Activated CD8-positive, alpha-beta memory T cell treated with anti-CD3 and anti-CD28 coated beads, Interleukin-2, amount 10 ng/mL, durations not matched to agents 7 days and 5 days (primary cell): ENCODE data around the gene SAMD7. TPM values are rescaled to one million over a fixed set of nuclear protein-coding genes. Genes with fewer than 3 reads are reported as not detected.
A peak's percentile ranks its signal among the peaks of the same experiment; 100 is the strongest.

Experiments used
- ATAC-seq: fragments of 150-1000 bp; cut with Tn5 transposase; one replicate; pipeline ENCODE4 v1.10.0; 2021; ENCODE audit warnings: moderate library complexity
- CTCF ChIA-PET: fragments of 350-600 bp; sonication (Branson Sonifier 250); formaldehyde crosslinking; loops from one replicate; lab custom pipeline; 2021; ENCODE audit warnings: antibody characterized with exemption; lab: Charles Lee
- DNase-seq: peaks from one replicate; pipeline ENCODE4 v3.0.0-alpha.2; 2020
- H3K27ac Mint-ChIP-seq: one replicate; pipeline ENCODE4 v1.8.0; 2021; ENCODE audit warnings: mild to moderate bottlenecking, mixed read lengths
- H3K27me3 Mint-ChIP-seq: one replicate; pipeline ENCODE4 v1.8.0; 2021; ENCODE audit warnings: mixed read lengths
- H3K36me3 Mint-ChIP-seq: one replicate; pipeline ENCODE4 v1.8.0; 2021; ENCODE audit warnings: mild to moderate bottlenecking, mixed read lengths
- H3K4me1 Mint-ChIP-seq: one replicate; pipeline ENCODE4 v1.8.0; 2021; ENCODE audit warnings: mixed read lengths
- H3K4me3 Mint-ChIP-seq: one replicate; pipeline ENCODE4 v1.8.0; 2021; ENCODE audit warnings: mild to moderate bottlenecking, moderate library complexity, mixed read lengths
- H3K9me3 Mint-ChIP-seq: one replicate; pipeline ENCODE4 v1.8.0; 2022; ENCODE audit warnings: low read depth, mixed read lengths
- total RNA-seq, 2 experiments: library from RNA; stranded (reverse); gene quantifications; one replicate each; pipeline ENCODE4 v1.2.3, GENCODE V29; 2021

The SAMD7 gene
- total RNA-seq, result not detected

GRCh38 chr3:169911272-169911671, at the start of gene SAMD7:
TSS of gene SAMD7 (plus strand) at chr3:169911572. CDS start at chr3:169919499, 7,927 bp downstream.
- no peak within 1 kb of the TSS for H3K4me3 Mint-ChIP-seq
- H3K27ac Mint-ChIP-seq, result no peak within 1 kb of the TSS
- H3K9me3 Mint-ChIP-seq, result no peaks in the 10 kb centered on the region
- ATAC-seq, result no peak
- peaks cover 5% of the 10 kb centered on the region for H3K27me3 Mint-ChIP-seq
- H3K4me1 Mint-ChIP-seq, result no peaks in the 10 kb centered on the region
- no peaks in the 10 kb centered on the region for H3K36me3 Mint-ChIP-seq
- DNase-seq, result no peak
- CTCF ChIA-PET, result no interaction called here

- H3K4me3 Mint-ChIP-seq, result no peak overlapping the region
- CTCF ChIA-PET, result interaction anchor here (0.6 to 2.8 kb wide), 7 partner anchors 16 to 192 kb away, joined by 3 to 14 read pairs (median 5); no protein-coding TSS in a partner anchor
- DNase-seq (no peak), ATAC-seq (no peak)
- peaks cover 19% of the 10 kb centered on the region for H3K4me1 Mint-ChIP-seq
- H3K27me3 Mint-ChIP-seq, result peaks cover 34% of the 10 kb centered on the region
- no peaks in the 10 kb centered on the region for H3K9me3 Mint-ChIP-seq
- H3K36me3 Mint-ChIP-seq, result no peaks in the 10 kb centered on the region
- H3K27ac Mint-ChIP-seq, result no peak overlapping the region
Observed at GRCh38 chr3:169861871-169862270, 49.5 kb upstream of the SAMD7 start.

- peaks cover 22% of the 10 kb centered on the region for H3K27me3 Mint-ChIP-seq
- no peak overlapping the region for H3K27ac Mint-ChIP-seq
- H3K4me1 Mint-ChIP-seq, result peaks cover 19% of the 10 kb centered on the region
- DNase-seq, result peak; percentile 72
- H3K9me3 Mint-ChIP-seq, result no peaks in the 10 kb centered on the region
- H3K4me3 Mint-ChIP-seq, result no peak overlapping the region
- CTCF ChIA-PET, result interaction anchor here (0.6 to 2.8 kb wide), 18 partner anchors 8 to 371 kb away, joined by 3 to 14 read pairs (median 4); partner anchors contain the start of gene SEC62
- ATAC-seq, result peak; percentile 67
- H3K36me3 Mint-ChIP-seq, result no peaks in the 10 kb centered on the region
Observed at GRCh38 chr3:169863458-169863899, 47.9 kb upstream of the SAMD7 start.

GRCh38 chr3:169864270-169864669, 47.1 kb upstream of the SAMD7 start:
- Mint-ChIP-seq H3K36me3 (no peaks in the 10 kb centered on the region), H3K4me3 (no peak overlapping the region)
- no peak for ATAC-seq

GRCh38 chr3:169865176-169865767, 46.1 kb upstream of the SAMD7 start:
- no peaks in the 10 kb centered on the region for H3K36me3 Mint-ChIP-seq
- H3K27me3 Mint-ChIP-seq, result peaks cover 19% of the 10 kb centered on the region
- H3K27ac Mint-ChIP-seq, result no peak overlapping the region

More at GRCh38 chr3:169864270-169864669, 47.1 kb upstream of the SAMD7 start:
- DNase-seq, result no peak
- peaks cover 20% of the 10 kb centered on the region for H3K27me3 Mint-ChIP-seq
- H3K4me1 Mint-ChIP-seq, result peaks cover 19% of the 10 kb centered on the region
- no peak overlapping the region for H3K27ac Mint-ChIP-seq
- H3K9me3 Mint-ChIP-seq, result no peaks in the 10 kb centered on the region
- CTCF ChIA-PET, result interaction anchor here (0.6 to 2.6 kb wide), 8 partner anchors 32 to 935 kb away, joined by 3 to 14 read pairs (median 3); no protein-coding TSS in a partner anchor

GRCh38 chr3:169867584-169868210, 43.7 kb upstream of the SAMD7 start:
- Mint-ChIP-seq H3K27me3 (peaks cover 5% of the 10 kb centered on the region), H3K9me3 (no peaks in the 10 kb centered on the region), H3K4me3 (no peak overlapping the region), H3K4me1 (peaks cover 40% of the 10 kb centered on the region), H3K36me3 (peaks cover 2% of the 10 kb centered on the region), H3K27ac (no peak overlapping the region)
- no peak for ATAC-seq
- DNase-seq, result no peak
- CTCF ChIA-PET, result no interaction called here

More at GRCh38 chr3:169865176-169865767, 46.1 kb upstream of the SAMD7 start:
- Mint-ChIP-seq H3K4me3 (no peak overlapping the region), H3K4me1 (peaks cover 26% of the 10 kb centered on the region), H3K9me3 (no peaks in the 10 kb centered on the region)
- CTCF ChIA-PET, result interaction anchor here (0.7 to 1.8 kb wide), 2 partner anchors 102 to 936 kb away, joined by 3 to 6 read pairs; no protein-coding TSS in a partner anchor
- no peak for DNase-seq
- ATAC-seq, result peak; percentile 47

GRCh38 chr3:169868369-169868768, 43.0 kb upstream of the SAMD7 start:
- Mint-ChIP-seq H3K27ac (no peak overlapping the region), H3K9me3 (no peaks in the 10 kb centered on the region), H3K36me3 (peaks cover 2% of the 10 kb centered on the region), H3K4me3 (no peak overlapping the region), H3K4me1 (peaks cover 38% of the 10 kb centered on the region), H3K27me3 (peaks cover 5% of the 10 kb centered on the region)
- DNase-seq (no peak), ATAC-seq (no peak)
- CTCF ChIA-PET, result no interaction called here

- ATAC-seq, result no peak
- no peak within 1 kb of the TSS for H3K27ac Mint-ChIP-seq
- H3K27me3 Mint-ChIP-seq, result peaks cover 8% of the 10 kb centered on the region
- CTCF ChIA-PET, result no interaction called here
- peaks cover 3% of the 10 kb centered on the region for H3K36me3 Mint-ChIP-seq
- peaks cover 28% of the 10 kb centered on the region for H3K4me1 Mint-ChIP-seq
- H3K9me3 Mint-ChIP-seq, result no peaks in the 10 kb centered on the region
- H3K4me3 Mint-ChIP-seq, result no peak within 1 kb of the TSS
- no peak for DNase-seq
Observed at GRCh38 chr3:169869484-169870220, 41.7 kb upstream of the SAMD7 start, which contains the start of gene LRRC31. TSS of gene LRRC31 (minus strand) at chr3:169869935. CDS start at chr3:169869807, 128 bp downstream.

GRCh38 chr3:169871129-169871886, 40.1 kb upstream of the SAMD7 start:
- peaks cover 10% of the 10 kb centered on the region for H3K27me3 Mint-ChIP-seq
- CTCF ChIA-PET, result interaction anchor here (1.4 to 1.9 kb wide), 2 partner anchors 8 to 9 kb away, joined by 4 to 7 read pairs; no protein-coding TSS in a partner anchor
- no peaks in the 10 kb centered on the region for H3K9me3 Mint-ChIP-seq
- no peak overlapping the region for H3K4me3 Mint-ChIP-seq
- H3K36me3 Mint-ChIP-seq, result peaks cover 4% of the 10 kb centered on the region
- ATAC-seq (peak; percentile 27), DNase-seq (peak; percentile 51)
- H3K4me1 Mint-ChIP-seq, result peaks cover 21% of the 10 kb centered on the region
- no peak overlapping the region for H3K27ac Mint-ChIP-seq

GRCh38 chr3:169879013-169879557, 32.3 kb upstream of the SAMD7 start:
- peaks cover 3% of the 10 kb centered on the region for H3K36me3 Mint-ChIP-seq

GRCh38 chr3:169879845-169880575, 31.4 kb upstream of the SAMD7 start:
- Mint-ChIP-seq H3K27me3 (no peaks in the 10 kb centered on the region), H3K36me3 (no peaks in the 10 kb centered on the region), H3K4me3 (no peak overlapping the region), H3K4me1 (peaks cover 3% of the 10 kb centered on the region), H3K9me3 (no peaks in the 10 kb centered on the region), H3K27ac (no peak overlapping the region)
- ATAC-seq (no peak), DNase-seq (no peak)
- CTCF ChIA-PET, result interaction anchor here (1.2 kb wide), 1 partner anchor 9 kb away, joined by 4 read pairs; no protein-coding TSS in a partner anchor

More at GRCh38 chr3:169879013-169879557, 32.3 kb upstream of the SAMD7 start:
- H3K4me1 Mint-ChIP-seq, result peaks cover 3% of the 10 kb centered on the region
- no peak overlapping the region for H3K27ac Mint-ChIP-seq
- CTCF ChIA-PET, result no interaction called here
- H3K27me3 Mint-ChIP-seq, result peaks cover 8% of the 10 kb centered on the region
- ATAC-seq, result no peak
- H3K9me3 Mint-ChIP-seq, result no peaks in the 10 kb centered on the region
- no peak overlapping the region for H3K4me3 Mint-ChIP-seq
- DNase-seq, result no peak
